NCI-H2171 (cell line): ENCODE results near the gene FCHO1.

Experiments used
- DNase-seq: peaks from one replicate; lab custom pipeline; 2025; lab: John Stamatoyannopoulos, UW

The FCHO1 gene, protein sequence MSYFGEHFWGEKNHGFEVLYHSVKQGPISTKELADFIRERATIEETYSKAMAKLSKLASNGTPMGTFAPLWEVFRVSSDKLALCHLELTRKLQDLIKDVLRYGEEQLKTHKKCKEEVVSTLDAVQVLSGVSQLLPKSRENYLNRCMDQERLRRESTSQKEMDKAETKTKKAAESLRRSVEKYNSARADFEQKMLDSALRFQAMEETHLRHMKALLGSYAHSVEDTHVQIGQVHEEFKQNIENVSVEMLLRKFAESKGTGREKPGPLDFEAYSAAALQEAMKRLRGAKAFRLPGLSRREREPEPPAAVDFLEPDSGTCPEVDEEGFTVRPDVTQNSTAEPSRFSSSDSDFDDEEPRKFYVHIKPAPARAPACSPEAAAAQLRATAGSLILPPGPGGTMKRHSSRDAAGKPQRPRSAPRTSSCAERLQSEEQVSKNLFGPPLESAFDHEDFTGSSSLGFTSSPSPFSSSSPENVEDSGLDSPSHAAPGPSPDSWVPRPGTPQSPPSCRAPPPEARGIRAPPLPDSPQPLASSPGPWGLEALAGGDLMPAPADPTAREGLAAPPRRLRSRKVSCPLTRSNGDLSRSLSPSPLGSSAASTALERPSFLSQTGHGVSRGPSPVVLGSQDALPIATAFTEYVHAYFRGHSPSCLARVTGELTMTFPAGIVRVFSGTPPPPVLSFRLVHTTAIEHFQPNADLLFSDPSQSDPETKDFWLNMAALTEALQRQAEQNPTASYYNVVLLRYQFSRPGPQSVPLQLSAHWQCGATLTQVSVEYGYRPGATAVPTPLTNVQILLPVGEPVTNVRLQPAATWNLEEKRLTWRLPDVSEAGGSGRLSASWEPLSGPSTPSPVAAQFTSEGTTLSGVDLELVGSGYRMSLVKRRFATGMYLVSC

DNA sequence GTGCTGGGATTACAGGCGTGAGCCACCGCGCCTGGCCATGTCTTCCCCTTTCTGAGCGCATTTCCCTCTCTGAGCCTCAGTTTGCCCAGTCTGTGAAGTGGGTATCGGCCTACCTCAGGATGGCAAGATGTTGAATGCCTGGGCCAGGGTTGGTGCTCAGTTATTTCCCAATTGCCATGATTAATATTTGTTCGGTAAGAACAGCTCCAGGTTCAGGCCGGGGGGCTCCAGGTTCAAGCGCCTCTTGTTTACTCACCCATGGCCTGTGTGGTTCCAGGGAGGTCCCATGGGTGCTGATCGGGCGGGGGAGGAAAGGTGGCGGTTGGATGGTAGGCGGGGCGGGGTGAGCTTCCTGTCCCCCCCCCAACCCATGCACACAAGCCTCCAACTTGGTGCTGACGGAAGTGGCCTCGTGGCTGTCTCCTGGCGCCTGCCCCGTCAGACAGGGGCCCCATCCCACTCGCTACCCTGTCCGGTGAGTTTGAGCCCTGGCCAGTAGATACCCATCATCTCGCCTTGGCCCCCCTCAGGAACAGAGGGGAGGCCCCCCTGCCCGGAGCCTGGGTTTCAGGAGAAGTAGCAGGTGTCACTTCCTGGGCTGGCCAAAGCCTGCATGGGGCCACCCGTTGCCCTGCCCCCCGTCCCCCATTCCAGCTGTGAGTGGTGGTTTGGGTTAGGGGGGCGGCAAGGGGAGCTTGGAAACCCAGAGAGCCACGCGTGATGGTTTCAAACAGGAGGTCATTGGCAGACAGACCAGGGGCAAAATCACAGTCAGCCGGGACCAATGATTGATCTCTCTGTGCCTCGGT is at the start of gene FCHO1:
TSS of gene FCHO1 (plus strand) at position 375 of the 809 bp plus-strand sequence. CDS start 3,688 bp downstream, outside the sequence.
- no peak for DNase-seq

GRCh38 chr19:17703824-17704463 is 47.3 kb upstream of the FCHO1 start:
- no peak for DNase-seq

- DNase-seq: no peak
These were observed 44.5 kb upstream of the FCHO1 start for GRCh38 chr19:17706750-17707181.

GRCh38 chr19:17711851-17712250 is 39.4 kb upstream of the FCHO1 start:
- DNase-seq: no peak

GRCh38 chr19:17716309-17716929 is 34.9 kb upstream of the FCHO1 start:
- DNase-seq: no peak

- DNase-seq: no peak
These were observed 32.7 kb upstream of the FCHO1 start for GRCh38 chr19:17718550-17718946.

DNA sequence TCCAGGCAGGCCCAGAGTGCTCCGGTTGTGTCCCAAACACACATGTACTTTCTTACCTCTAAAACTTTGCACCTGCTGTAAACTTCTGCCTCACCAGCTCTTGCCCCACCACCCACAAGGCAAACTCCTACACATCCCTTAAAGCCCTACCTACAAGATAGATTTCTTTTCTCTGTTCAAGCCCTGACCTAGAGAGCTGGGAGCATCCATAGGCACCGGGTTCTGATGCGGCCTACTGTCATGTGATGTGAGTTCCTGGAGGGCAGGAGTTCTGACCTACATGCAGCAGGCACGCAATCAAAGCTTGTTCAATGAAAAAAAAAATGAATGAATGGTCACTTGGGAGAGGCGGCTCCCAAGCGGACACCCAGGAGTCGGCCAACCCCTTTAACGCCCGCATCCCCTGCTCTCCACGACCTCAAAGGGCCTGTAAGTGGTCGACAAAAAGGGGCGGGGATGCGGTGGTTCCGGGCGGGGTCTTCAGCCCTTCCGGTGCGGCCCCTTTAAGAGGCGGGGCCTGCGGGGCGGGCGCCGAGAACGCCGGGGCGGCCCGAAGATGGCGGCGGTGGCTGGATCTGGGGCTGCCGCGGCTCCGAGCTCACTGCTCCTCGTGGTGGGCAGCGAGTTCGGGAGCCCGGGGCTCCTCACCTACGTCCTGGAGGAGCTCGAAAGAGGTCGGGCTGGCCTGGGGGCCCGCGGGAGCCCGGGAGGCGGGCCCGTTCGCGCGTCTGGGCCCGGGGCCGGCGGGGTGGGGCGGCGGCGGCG is 32.1 kb upstream of the FCHO1 start, which contains the start of gene MAP1S:
TSS of gene MAP1S (plus strand) at position 534 of the 765 bp plus-strand sequence. CDS start at position 557, 23 bp downstream.
- peak; percentile 64 for DNase-seq

DNA sequence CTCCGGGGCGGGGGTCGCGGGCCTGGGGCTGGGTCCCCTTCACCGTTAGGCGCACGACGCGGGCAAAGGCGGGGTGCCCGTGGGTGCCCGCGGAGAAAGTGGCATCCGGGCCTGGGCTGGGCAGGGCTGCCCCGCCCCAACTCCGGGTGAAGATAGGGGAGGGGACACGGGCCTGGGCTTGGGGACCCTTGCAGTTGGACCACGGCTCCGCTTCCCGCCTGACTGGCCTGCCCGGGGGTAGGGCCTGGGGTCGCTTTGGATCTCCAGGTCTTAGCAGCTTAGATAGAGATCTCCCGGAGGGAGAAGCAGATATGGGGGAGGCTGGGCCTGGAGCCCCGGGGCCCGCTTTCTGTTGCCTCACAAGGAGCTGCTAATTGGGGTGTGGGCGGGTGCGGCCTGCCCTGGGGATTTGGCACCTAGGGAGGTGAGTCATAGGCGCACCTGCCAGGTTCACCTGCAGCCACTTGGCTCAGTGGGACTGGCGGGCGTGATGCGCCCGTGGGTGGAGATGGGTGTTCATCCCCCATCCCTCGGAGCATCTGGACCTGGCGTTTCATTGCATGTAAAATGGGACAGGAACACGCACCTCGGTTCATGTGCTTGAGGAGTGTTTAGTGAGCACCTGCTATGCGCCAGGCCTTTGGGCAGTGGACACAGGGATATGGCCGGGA is 31.4 kb upstream of the FCHO1 start:
- peak; percentile 42 for DNase-seq

- no peak for DNase-seq
These were observed 30.8 kb upstream of the FCHO1 start for GRCh38 chr19:17720440-17720839.

DNA sequence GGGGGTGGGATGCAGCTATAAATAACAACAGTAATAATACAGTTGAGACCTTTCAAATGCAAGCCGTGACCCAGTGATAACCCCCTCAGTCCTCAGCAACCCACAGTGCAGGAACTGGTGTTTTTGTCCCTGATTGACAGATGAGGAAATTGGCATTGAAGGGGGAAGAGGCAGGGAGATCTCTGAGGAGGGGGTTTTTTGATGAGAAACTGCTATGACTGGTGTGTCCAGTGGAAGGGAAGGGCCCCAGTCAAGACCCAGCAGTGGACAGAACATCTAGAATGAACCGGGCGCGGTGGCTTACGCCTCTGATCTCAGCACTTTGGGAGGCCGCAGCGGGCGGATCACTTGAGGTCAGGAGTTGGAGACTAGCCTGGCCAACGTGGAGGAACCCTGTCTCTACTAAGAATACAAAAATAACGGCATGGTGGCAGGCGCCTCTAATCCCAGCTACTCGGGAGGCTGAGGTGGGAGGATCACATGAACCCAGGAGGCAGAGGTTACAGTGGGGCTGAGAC is 30.1 kb upstream of the FCHO1 start:
- no peak for DNase-seq

- DNase-seq: no peak
These were observed 29.5 kb upstream of the FCHO1 start for GRCh38 chr19:17721821-17722220.

DNA sequence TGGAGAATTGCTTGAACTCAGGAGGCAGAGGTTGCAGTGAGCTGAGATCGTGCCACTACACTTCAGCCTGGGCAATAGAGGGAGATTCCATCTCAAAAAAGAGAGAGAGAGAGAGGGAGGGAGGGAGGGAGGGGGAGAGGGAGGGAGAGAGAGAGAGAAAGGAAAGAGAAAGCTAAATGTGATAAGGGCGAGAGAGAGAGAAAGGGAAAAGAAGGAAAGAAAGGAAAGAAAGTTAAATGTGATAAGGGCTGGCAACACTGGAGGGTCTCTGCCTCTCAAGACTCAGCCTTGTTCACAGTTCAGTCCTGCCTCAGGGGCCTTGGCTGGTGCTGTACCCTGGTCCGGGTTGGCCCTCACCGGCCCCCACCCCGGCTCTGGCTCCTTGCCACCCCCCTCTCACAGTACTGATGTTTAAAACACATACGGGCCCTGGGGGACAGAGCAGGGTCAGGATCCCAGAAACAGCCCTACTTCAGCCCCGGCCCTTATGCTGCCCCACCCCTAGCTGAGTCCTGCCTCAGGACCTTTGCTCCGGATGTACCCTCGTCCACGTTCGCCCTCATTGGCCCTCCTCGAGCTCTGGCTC is 28.5 kb upstream of the FCHO1 start:
- no peak for DNase-seq

DNA sequence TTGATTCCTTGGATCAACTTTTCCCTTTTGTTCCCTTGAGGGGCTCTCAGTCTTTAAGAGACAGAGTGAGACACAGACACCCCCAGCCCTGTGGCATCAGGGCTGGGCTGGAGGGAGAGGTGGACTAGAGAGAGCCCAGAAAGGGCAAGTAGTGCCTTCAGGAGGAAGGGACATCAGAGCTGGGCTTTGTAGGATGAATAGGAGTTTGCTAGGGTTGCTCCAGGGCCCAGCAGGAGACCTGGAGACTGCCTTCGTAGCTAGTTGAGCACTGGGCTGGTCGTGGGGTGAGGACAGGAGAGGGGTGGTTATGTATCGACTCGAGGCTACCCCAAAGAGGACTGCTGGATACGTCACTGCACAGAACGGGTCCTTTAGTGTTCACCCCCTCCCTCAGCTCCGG is 26.6 kb upstream of the FCHO1 start:
- DNase-seq: no peak

DNA sequence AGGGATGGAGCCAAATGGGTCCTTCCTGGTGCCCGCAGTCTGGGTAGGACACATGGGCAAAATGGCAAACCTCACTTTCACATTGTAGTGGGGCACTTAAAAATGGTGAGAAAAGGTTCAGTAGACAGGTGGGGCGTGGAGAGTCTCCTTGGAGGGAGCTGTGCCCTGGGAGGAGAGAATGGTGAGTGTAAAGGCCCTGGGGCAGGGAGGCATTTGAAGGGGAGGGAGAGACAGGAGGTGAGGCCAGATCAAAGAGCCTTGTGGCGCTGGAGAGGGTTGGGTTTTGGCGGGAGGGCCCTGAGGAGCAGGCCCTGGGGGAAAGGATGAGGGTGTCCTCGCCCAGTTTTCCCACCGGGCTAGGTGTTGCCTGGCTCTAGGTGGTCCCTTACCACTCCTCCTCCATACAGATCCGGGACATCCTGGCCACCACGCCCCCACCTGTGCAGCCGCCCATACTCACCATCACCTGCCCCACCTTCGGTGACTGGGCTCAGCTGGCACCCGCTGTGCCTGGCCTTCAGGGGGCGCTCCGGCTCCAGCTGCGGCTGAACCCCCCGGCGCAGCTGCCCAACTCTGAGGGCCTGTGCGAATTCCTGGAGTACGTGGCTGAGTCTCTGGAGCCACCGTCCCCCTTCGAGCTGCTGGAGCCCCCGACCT is 25.7 kb upstream of the FCHO1 start:
- DNase-seq: no peak

GRCh38 chr19:17726136-17726741 is 25.0 kb upstream of the FCHO1 start:
- no peak for DNase-seq

GRCh38 chr19:17726964-17727773 is 24.1 kb upstream of the FCHO1 start:
- DNase-seq: no peak

DNA sequence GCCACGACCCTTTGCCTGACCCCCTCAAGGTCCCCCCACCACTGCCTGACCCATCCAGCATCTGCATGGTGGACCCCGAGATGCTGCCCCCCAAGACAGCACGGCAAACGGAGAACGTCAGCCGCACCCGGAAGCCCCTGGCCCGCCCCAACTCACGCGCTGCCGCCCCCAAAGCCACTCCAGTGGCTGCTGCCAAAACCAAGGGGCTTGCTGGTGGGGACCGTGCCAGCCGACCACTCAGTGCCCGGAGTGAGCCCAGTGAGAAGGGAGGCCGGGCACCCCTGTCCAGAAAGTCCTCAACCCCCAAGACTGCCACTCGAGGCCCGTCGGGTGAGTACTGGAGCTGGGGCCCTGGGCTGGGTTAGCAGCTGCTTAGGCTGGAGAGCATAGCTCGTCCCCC is 23.4 kb upstream of the FCHO1 start:
- no peak for DNase-seq
